GM12878 (cell line): ENCODE data around the gene POMT2. TPM values are rescaled to one million over a fixed set of nuclear protein-coding genes. Genes with fewer than 3 reads are reported as not detected.

Experiments used
- ASH2L ChIP-seq: fragments of 300-600, 200-600 bp; sonication (generic); IDR thresholded peaks from 2 replicates; pipeline ENCODE4 v1.6.1; 2017; ENCODE audit warnings: low read depth, mild to moderate bottlenecking, borderline replicate concordance
- ATF7 ChIP-seq: fragments of 450-650 bp; IDR thresholded peaks from 2 replicates; pipeline ENCODE4 v1.6.1; 2016; ENCODE audit warnings: low read depth, mild to moderate bottlenecking
- CREM ChIP-seq: IDR thresholded peaks from 2 replicates; pipeline ENCODE4 v1.6.1; 2014; ENCODE audit warnings: antibody characterized with exemption, low read depth
- DPF2 ChIP-seq: fragments of 450-650 bp; IDR thresholded peaks from 2 replicates; pipeline ENCODE4 v1.6.1; 2017; ENCODE audit warnings: mild to moderate bottlenecking
- GATAD2B ChIP-seq: fragments of 450-650 bp; conservative IDR thresholded peaks from 2 replicates; pipeline ENCODE4 v1.6.1; 2017; ENCODE audit warnings: low read depth, mild to moderate bottlenecking, moderate library complexity
- MYC ChIP-seq: IDR thresholded peaks from 2 replicates; pipeline ENCODE4 v1.6.1; 2011; ENCODE audit warnings: mild to moderate bottlenecking, low read length, moderate library complexity, inconsistent platforms; ENCODE audit not compliant: insufficient read depth, insufficient replicate concordance, insufficient read length, severe bottlenecking
- RAD51 ChIP-seq: fragments of 450-650 bp; IDR thresholded peaks from 2 replicates; pipeline ENCODE4 v1.6.1; 2016; ENCODE audit warnings: moderate library complexity, mild to moderate bottlenecking, inconsistent platforms
- RFX5 ChIP-seq: IDR thresholded peaks from 2 replicates; pipeline ENCODE4 v1.6.1; 2011; ENCODE audit warnings: low read depth, low read length, improper control_type of control experiment
- SMC3 ChIP-seq: IDR thresholded peaks from 2 replicates; pipeline ENCODE4 v1.6.1; 2011; ENCODE audit warnings: low read length, improper control_type of control experiment, borderline replicate concordance
- polyA plus RNA-seq, 11 experiments: library from polyadenylated mRNA; depleted of rRNA in 4 of 11; unstranded in 6 of 11; stranded (reverse) in 5 of 11; fragments of >200 nt; fragmentation: Nextera tagmentation in 4 of 11; fragmentation: Illumina TruSeq in 1 of 11; extraction: Ambion mirVana in 4 of 11; extraction: Trizol in 1 of 11; gene quantifications; 1 replicate in 1 of 11; 2 replicates in 10 of 11; pipeline versions ENCODE4 v1.2.1 to v1.2.3, GENCODE V29; 2011 to 2016; ENCODE audit warnings: inconsistent platforms in 2 of 11, missing spikeins in 2 of 11, low read depth in 1 of 11
- total RNA-seq, 4 experiments: library from RNA; depleted of rRNA in 3 of 4; stranded (reverse); fragments of >200 nt in 3 of 4; fragmentation: Illumina TruSeq in 1 of 4; extraction: Trizol in 1 of 4; gene quantifications; 2 replicates each; pipeline versions ENCODE4 v1.2.1 to v1.2.3, GENCODE V29; 2013 to 2021
- TF ChIP-seq, protein P1 (sequence below): fragments of 150-350 bp; IDR thresholded peaks from 2 replicates; pipeline ENCODE4 v1.6.1; 2014; ENCODE audit warnings: mild to moderate bottlenecking, low read depth, low read length
- TF ChIP-seq, protein P2 (sequence below): fragments of 450-650 bp; IDR thresholded peaks from 2 replicates; pipeline ENCODE4 v1.6.1; 2018; ENCODE audit warnings: borderline replicate concordance, mild to moderate bottlenecking; ENCODE audit not compliant: partially characterized antibody
- TF ChIP-seq, protein P3 (sequence below): IDR thresholded peaks from 2 replicates; pipeline ENCODE4 v1.6.1; 2012; ENCODE audit warnings: low read length, inconsistent platforms
- TF ChIP-seq, protein P4 (sequence below): IDR thresholded peaks from 2 replicates; pipeline ENCODE4 v1.6.1; 2012; ENCODE audit warnings: low read depth, low read length, improper control_type of control experiment

Gene POMT2
- total and polyA plus RNA-seq, 10 of the 15 experiments (the other 5 are each of a cell fraction or from before 2014, with no cell fraction given), result 0.23 to 13.9 (median 6.5) TPM

DNA sequence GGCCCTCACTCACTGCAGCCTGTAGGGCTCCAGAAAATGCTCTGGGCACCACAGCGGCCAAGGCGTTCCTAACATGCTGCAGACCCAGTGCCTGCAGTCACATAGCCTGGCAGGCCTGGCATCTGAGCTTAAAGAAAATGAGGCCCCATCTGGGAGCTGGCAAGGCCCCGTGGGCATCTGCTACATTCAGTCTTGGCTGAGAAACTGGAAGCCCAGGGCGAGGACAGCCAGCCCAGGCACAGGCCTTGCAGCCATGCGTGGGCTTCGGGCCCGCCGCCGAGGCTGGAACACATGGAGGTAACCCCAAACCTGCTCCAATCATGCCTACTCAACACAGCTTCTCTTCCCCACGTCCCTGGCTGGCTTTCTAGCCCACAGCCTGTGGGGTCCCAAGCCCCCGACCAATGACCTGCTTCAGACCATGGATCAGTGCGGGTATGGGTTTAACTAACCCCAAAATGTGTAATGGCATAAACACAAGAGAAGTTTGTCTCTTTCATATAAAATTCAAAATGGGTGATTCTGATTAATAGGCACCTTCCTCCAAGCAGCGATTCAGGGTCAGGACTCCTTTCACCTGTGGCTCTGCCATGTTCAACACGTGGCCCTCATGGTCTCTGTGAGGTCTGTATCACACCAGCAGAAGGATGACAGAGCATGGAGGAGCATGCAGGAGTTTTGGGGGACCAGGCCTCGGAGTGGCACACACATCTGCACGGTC lies 56.1 kb downstream of the POMT2 start (continued):
- TF ChIP-seq, protein P1, sequence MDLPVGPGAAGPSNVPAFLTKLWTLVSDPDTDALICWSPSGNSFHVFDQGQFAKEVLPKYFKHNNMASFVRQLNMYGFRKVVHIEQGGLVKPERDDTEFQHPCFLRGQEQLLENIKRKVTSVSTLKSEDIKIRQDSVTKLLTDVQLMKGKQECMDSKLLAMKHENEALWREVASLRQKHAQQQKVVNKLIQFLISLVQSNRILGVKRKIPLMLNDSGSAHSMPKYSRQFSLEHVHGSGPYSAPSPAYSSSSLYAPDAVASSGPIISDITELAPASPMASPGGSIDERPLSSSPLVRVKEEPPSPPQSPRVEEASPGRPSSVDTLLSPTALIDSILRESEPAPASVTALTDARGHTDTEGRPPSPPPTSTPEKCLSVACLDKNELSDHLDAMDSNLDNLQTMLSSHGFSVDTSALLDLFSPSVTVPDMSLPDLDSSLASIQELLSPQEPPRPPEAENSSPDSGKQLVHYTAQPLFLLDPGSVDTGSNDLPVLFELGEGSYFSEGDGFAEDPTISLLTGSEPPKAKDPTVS, result no peak
- TF ChIP-seq CREM, result no peak
- TF ChIP-seq DPF2, result no peak
- no peak for TF ChIP-seq ASH2L
- TF ChIP-seq, protein P2, sequence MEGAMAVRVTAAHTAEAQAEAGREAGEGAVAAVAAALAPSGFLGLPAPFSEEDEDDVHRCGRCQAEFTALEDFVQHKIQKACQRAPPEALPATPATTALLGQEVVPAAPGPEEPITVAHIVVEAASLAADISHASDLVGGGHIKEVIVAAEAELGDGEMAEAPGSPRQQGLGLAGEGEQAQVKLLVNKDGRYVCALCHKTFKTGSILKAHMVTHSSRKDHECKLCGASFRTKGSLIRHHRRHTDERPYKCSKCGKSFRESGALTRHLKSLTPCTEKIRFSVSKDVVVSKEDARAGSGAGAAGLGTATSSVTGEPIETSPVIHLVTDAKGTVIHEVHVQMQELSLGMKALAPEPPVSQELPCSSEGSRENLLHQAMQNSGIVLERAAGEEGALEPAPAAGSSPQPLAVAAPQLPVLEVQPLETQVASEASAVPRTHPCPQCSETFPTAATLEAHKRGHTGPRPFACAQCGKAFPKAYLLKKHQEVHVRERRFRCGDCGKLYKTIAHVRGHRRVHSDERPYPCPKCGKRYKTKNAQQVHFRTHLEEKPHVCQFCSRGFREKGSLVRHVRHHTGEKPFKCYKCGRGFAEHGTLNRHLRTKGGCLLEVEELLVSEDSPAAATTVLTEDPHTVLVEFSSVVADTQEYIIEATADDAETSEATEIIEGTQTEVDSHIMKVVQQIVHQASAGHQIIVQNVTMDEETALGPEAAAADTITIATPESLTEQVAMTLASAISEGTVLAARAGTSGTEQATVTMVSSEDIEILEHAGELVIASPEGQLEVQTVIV, result no peak
- TF ChIP-seq MYC, result no peak
- TF ChIP-seq SMC3, result no peak
- no peak for TF ChIP-seq GATAD2B
- TF ChIP-seq, protein P3, sequence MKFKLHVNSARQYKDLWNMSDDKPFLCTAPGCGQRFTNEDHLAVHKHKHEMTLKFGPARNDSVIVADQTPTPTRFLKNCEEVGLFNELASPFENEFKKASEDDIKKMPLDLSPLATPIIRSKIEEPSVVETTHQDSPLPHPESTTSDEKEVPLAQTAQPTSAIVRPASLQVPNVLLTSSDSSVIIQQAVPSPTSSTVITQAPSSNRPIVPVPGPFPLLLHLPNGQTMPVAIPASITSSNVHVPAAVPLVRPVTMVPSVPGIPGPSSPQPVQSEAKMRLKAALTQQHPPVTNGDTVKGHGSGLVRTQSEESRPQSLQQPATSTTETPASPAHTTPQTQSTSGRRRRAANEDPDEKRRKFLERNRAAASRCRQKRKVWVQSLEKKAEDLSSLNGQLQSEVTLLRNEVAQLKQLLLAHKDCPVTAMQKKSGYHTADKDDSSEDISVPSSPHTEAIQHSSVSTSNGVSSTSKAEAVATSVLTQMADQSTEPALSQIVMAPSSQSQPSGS, result no peak
- no peak for TF ChIP-seq ATF7
- TF ChIP-seq, protein P4, sequence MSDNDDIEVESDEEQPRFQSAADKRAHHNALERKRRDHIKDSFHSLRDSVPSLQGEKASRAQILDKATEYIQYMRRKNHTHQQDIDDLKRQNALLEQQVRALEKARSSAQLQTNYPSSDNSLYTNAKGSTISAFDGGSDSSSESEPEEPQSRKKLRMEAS, result no peak
- no peak for TF ChIP-seq RFX5
- no peak for TF ChIP-seq RAD51
